ENCODE results near the gene GPRASP2.

DNA sequence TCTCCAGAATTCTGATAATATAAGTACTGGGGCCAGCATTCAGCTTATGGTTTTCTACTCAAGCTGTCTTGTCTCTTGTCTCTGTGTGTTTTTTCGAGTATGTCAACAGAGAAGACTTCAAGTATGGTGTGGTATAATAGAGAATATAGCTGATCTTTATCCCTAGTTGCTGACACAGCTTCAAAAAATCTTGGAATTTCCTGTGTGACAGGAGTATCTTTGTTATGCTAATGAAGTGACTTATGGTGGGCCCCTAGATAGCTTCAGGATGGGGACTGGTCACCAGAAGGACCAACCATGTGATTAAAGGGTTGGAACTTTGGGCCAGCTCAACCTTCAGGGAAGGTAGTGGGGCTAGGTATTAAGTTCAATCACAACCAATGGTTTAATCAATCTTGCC, 11.2 kb downstream of the GPRASP2 start:
- TF ChIP-seq, protein P1, sequence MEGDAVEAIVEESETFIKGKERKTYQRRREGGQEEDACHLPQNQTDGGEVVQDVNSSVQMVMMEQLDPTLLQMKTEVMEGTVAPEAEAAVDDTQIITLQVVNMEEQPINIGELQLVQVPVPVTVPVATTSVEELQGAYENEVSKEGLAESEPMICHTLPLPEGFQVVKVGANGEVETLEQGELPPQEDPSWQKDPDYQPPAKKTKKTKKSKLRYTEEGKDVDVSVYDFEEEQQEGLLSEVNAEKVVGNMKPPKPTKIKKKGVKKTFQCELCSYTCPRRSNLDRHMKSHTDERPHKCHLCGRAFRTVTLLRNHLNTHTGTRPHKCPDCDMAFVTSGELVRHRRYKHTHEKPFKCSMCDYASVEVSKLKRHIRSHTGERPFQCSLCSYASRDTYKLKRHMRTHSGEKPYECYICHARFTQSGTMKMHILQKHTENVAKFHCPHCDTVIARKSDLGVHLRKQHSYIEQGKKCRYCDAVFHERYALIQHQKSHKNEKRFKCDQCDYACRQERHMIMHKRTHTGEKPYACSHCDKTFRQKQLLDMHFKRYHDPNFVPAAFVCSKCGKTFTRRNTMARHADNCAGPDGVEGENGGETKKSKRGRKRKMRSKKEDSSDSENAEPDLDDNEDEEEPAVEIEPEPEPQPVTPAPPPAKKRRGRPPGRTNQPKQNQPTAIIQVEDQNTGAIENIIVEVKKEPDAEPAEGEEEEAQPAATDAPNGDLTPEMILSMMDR (IDR thresholded peaks at IDR 0.05; ENCODE audit: insufficient read depth, low read length, poor library complexity, severe bottlenecking) = no peak
- no peak for TF ChIP-seq EZH2phosphoT487 (conservative IDR thresholded peaks at IDR 0.05; ENCODE audit: low read length)
